Ovary (tissue), 3 donors: ENCODE data around the gene ANO3.

ENCODE experiments used
- CTCF ChIP-seq, 3 donors: fragments of 450-650 bp in 2 of 3; fragments of 200-600 bp in 1 of 3; IDR thresholded peaks; one replicate each; pipeline versions ENCODE4 v1.5.1 to v1.8.0; 2016 to 2022; ENCODE audit warnings: antibody characterized with exemption in 3 of 3, mild to moderate bottlenecking in 1 of 3
- EP300 ChIP-seq: sonication (generic); formaldehyde crosslinking; IDR thresholded peaks from one replicate; pipeline ENCODE4 v1.6.1; 2017; ENCODE audit warnings: antibody characterized with exemption
- POLR2A ChIP-seq: fragments of 450-650 bp; IDR thresholded peaks from one replicate; pipeline ENCODE4 v1.6.1; 2017; ENCODE audit warnings: antibody characterized with exemption, mild to moderate bottlenecking, moderate library complexity
- donor health status: DM: no; HTN: no; CAD: no.

GRCh38 chr11:26703411-26704191, 371.7 kb downstream of the ANO3 start:
- no peak for TF ChIP-seq CTCF (IDR thresholded peaks at IDR 0.05)
- no peak for TF ChIP-seq POLR2A
- TF ChIP-seq EP300, result no peak
